Measurements from ENCODE around the gene INAFM2. TPM values are rescaled to one million over a fixed set of nuclear protein-coding genes. Genes with fewer than 3 reads are reported as not detected.

INAFM2 gene
- total RNA-seq, 1 experiment from 2014 or later = 8.8 TPM

DNA sequence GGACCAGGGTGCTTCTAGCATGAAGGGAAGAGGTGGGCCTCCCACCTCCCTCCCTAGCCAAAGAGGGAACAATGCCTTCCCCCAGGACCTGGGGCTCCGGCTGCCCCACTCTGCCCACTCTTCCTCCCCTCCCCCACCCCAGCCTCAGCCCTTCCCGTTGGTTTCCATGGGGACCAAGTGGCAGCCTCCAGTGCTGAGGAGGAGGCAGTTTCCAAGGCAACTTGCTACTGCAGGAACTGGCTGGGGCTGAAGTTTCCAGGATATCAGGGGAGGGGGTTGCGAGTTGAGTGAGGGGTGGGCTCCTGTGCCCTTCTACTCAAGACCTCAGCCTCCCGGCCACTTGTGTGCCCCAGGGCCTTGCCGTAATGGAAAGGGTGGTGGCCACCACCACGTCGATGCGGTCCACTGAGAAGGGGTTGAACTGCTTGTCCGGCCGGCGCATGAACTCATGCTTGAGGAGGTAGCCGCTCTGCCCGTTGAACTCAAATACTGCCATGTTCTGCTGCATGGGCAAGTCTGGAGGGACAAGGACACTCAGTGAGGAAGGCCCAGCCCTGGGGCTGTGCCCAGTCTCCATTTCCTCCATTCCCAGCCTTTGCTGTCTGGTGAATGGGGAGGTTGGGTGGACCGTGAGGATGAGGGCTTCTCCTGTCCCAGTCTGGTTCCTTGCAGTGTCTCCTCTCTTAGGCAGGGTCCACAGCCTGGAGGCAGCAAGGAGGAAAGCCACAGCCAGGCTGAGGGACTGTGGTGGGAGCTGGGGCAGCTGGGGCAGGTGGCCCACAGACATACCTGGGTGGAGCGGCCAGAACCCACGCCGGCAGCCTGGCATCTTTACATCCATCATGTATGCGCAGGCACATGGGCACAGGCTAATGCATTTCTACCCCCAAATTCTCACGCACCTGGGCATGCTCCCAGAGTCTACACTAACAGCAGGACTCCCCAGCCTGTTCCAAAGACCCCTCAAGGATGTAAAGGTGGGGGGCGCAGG is 29.3 kb upstream of the INAFM2 start (continued):
- no peak for TF ChIP-seq EZH2phosphoT487 (IDR thresholded peaks at IDR 0.05; ENCODE audit: borderline replicate concordance)

DNA sequence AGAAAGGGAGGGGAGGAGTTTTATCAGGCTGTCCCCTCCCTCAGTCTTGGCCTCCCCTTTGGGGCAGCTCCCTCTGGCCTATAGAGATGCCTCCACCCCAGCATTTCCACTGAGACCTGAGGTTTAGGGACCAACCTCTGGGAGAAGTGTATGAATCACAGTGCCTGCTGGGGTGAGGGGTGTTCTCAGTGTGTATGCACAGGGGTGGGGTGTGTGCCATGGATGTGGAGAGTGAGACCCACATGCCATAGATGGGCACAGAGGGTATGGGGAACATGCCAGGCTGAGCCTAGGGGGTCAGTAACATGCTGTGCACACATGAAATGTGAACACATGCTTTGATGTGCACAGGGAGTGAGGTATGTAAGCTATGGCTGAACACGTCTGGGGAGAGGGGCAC is 28.2 kb upstream of the INAFM2 start:
- CTCF ChIA-PET = no interaction called here
- H3K27me3 ChIP-seq (ENCODE audit: insufficient read depth, low read length) = no peaks in the 10 kb centered on the region
- no peak overlapping the region for H3K9ac ChIP-seq (ENCODE audit: low read length)
- H3K9me2 ChIP-seq (ENCODE audit: insufficient read depth) = no peaks in the 10 kb centered on the region
- DNase-seq (ENCODE audit: low read depth, low spot score) = no peak
- H3K4me3 ChIP-seq (replicated peaks in 1 of 2; ENCODE audit: low read depth in 1 of 2, low read length in 2 of 2) = no peak overlapping the region
- intact Hi-C loops (cut with micrococcal nuclease) = no loop called here
- no peaks in the 10 kb centered on the region for H4K20me1 ChIP-seq (ENCODE audit: insufficient read depth)
- no TSS peak for BruUV-seq (replicated peaks)
- H3K27ac ChIP-seq (ENCODE audit: low read depth, low read length) = no peak overlapping the region
- POLR2A ChIA-PET = no interaction called here
- H3K36me3 ChIP-seq (ENCODE audit: control insufficient read depth in 1 of 2, insufficient read depth in 2 of 2, low read length in 2 of 2) = no peaks in the 10 kb centered on the region
- no peak for ATAC-seq
- H2AFZ ChIP-seq (ENCODE audit: low read depth, low read length, poor library complexity, severe bottlenecking) = no peak overlapping the region
- H3K9me3 ChIP-seq (ENCODE audit: control insufficient read depth in 1 of 2, insufficient read depth in 1 of 2, low read depth in 1 of 2, low read length in 2 of 2) = no peaks in the 10 kb centered on the region
- no peaks in the 10 kb centered on the region for H3K79me2 ChIP-seq (ENCODE audit: insufficient read depth, low read length)
- RAD21 ChIA-PET (ENCODE audit: low non-redundant PET in 1 of 2, low total read pairs in 2 of 2, uncharacterized antibody in 2 of 2, unreplicated experiment in 2 of 2) = no interaction called here
- peaks cover 14 to 22% of the 10 kb centered on the region in 2 experiments for H3K4me1 ChIP-seq (ENCODE audit: control insufficient read depth in 1 of 2, insufficient read depth in 2 of 2, low read length in 2 of 2)
- no peak overlapping the region for H3K4me2 ChIP-seq (ENCODE audit: low read length)
- TF ChIP-seq, protein P1, sequence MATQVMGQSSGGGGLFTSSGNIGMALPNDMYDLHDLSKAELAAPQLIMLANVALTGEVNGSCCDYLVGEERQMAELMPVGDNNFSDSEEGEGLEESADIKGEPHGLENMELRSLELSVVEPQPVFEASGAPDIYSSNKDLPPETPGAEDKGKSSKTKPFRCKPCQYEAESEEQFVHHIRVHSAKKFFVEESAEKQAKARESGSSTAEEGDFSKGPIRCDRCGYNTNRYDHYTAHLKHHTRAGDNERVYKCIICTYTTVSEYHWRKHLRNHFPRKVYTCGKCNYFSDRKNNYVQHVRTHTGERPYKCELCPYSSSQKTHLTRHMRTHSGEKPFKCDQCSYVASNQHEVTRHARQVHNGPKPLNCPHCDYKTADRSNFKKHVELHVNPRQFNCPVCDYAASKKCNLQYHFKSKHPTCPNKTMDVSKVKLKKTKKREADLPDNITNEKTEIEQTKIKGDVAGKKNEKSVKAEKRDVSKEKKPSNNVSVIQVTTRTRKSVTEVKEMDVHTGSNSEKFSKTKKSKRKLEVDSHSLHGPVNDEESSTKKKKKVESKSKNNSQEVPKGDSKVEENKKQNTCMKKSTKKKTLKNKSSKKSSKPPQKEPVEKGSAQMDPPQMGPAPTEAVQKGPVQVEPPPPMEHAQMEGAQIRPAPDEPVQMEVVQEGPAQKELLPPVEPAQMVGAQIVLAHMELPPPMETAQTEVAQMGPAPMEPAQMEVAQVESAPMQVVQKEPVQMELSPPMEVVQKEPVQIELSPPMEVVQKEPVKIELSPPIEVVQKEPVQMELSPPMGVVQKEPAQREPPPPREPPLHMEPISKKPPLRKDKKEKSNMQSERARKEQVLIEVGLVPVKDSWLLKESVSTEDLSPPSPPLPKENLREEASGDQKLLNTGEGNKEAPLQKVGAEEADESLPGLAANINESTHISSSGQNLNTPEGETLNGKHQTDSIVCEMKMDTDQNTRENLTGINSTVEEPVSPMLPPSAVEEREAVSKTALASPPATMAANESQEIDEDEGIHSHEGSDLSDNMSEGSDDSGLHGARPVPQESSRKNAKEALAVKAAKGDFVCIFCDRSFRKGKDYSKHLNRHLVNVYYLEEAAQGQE (IDR thresholded peaks at IDR 0.05; ENCODE audit: low read depth) = no peak
- TF ChIP-seq MAX (IDR thresholded peaks at IDR 0.05) (no peak), SIN3A (IDR thresholded peaks at IDR 0.05; ENCODE audit: low read depth) (no peak), POLR2AphosphoS5 (IDR thresholded peaks at IDR 0.05; ENCODE audit: low read depth, low read length) (no peak), SP1 (IDR thresholded peaks at IDR 0.05; ENCODE audit: low read depth) (no peak), POLR2A (IDR thresholded peaks at IDR 0.05; ENCODE audit: borderline replicate concordance, extremely low read depth, insufficient read depth, insufficient read length) (no peak), JUND (IDR thresholded peaks at IDR 0.05) (no peak), ZNF274 (IDR thresholded peaks at IDR 0.05; ENCODE audit: low read depth, low read length) (no peak), ZBTB33 (IDR thresholded peaks at IDR 0.05; ENCODE audit: extremely low read depth, insufficient replicate concordance, low read length) (no peak), EZH2phosphoT487 (IDR thresholded peaks at IDR 0.05; ENCODE audit: borderline replicate concordance) (no peak), ELF1 (IDR thresholded peaks at IDR 0.05; ENCODE audit: borderline replicate concordance, low read depth) (no peak), ZFX (IDR thresholded peaks at IDR 0.05) (no peak), RAD21 (IDR thresholded peaks at IDR 0.05; ENCODE audit: low read depth) (no peak), CEBPB (IDR thresholded peaks at IDR 0.05; ENCODE audit: low read depth) (no peak)
- TF ChIP-seq, protein P2, sequence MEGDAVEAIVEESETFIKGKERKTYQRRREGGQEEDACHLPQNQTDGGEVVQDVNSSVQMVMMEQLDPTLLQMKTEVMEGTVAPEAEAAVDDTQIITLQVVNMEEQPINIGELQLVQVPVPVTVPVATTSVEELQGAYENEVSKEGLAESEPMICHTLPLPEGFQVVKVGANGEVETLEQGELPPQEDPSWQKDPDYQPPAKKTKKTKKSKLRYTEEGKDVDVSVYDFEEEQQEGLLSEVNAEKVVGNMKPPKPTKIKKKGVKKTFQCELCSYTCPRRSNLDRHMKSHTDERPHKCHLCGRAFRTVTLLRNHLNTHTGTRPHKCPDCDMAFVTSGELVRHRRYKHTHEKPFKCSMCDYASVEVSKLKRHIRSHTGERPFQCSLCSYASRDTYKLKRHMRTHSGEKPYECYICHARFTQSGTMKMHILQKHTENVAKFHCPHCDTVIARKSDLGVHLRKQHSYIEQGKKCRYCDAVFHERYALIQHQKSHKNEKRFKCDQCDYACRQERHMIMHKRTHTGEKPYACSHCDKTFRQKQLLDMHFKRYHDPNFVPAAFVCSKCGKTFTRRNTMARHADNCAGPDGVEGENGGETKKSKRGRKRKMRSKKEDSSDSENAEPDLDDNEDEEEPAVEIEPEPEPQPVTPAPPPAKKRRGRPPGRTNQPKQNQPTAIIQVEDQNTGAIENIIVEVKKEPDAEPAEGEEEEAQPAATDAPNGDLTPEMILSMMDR (IDR thresholded peaks at IDR 0.05 in 2 of 3, conservative IDR thresholded peaks at IDR 0.05 in 1 of 3; ENCODE audit: borderline replicate concordance in 1 of 3, insufficient read depth in 1 of 3, low read depth in 2 of 3, low read length in 2 of 3) = no peak
- TF ChIP-seq, protein P3, sequence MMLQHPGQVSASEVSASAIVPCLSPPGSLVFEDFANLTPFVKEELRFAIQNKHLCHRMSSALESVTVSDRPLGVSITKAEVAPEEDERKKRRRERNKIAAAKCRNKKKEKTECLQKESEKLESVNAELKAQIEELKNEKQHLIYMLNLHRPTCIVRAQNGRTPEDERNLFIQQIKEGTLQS (IDR thresholded peaks at IDR 0.05) = no peak

Measured in HCT116 (cell line).